ENCODE measurements around the gene NYAP2. TPM values are rescaled to one million over a fixed set of nuclear protein-coding genes. Genes with fewer than 3 reads are reported as not detected.

NYAP2 gene
- total RNA-seq, 6 experiments from 2014 or later: not detected

DNA sequence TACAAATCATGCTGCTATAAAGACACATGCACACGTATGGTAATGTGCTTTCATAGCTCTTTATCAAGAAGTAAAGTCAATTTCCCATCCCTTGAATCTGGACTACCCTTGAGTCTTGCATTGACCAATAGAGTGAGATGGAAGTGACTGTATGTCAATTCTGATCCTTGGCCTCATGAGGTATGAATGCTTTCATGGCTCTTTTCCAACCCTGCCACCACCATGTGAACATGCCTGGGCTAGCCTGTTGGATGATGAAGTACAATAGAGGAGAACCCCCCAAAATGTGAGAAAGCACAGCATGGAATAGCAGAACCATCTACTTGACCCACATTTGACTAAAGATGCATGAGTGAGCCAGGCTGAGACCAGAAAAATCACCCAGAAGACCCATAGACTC is 237.0 kb downstream of the NYAP2 start:
- H3K9me3 Mint-ChIP-seq: no peaks in the 10 kb centered on the region
- peaks cover 12% of the 10 kb centered on the region for H3K4me1 Mint-ChIP-seq (ENCODE audit: low read depth)
- no peak for DNase-seq
- H3K4me3 Mint-ChIP-seq: no peak overlapping the region
- no peak overlapping the region for H3K27ac Mint-ChIP-seq
- peaks cover 7% of the 10 kb centered on the region for H3K27me3 Mint-ChIP-seq (ENCODE audit: insufficient read depth)
- no peak for TF ChIP-seq CTCF (IDR thresholded peaks at IDR 0.05)
- H3K36me3 Mint-ChIP-seq (ENCODE audit: low read depth): no peaks in the 10 kb centered on the region

GRCh38 chr2:225637259-225637658 is 237.7 kb downstream of the NYAP2 start:
- H3K4me3 Mint-ChIP-seq: peak overlapping the region; percentile 56
- H3K4me1 Mint-ChIP-seq (ENCODE audit: low read depth): peaks cover 12% of the 10 kb centered on the region
- H3K27ac Mint-ChIP-seq: no peak overlapping the region
- DNase-seq: no peak
- H3K27me3 Mint-ChIP-seq (ENCODE audit: insufficient read depth): peaks cover 7% of the 10 kb centered on the region; the same call in 1 of the 2 replicates
- no peaks in the 10 kb centered on the region for H3K9me3 Mint-ChIP-seq
- H3K36me3 Mint-ChIP-seq (ENCODE audit: low read depth): no peaks in the 10 kb centered on the region
- no peak for TF ChIP-seq CTCF (IDR thresholded peaks at IDR 0.05)

- Mint-ChIP-seq H3K9me3 (no peaks in the 10 kb centered on the region; the same call in 1 of the 2 replicates), H3K27ac (no peak overlapping the region), H3K4me1 (ENCODE audit: low read depth) (peaks cover 12% of the 10 kb centered on the region), H3K4me3 (no peak overlapping the region), H3K36me3 (ENCODE audit: low read depth) (no peaks in the 10 kb centered on the region), H3K27me3 (ENCODE audit: insufficient read depth) (peaks cover 8% of the 10 kb centered on the region)
- TF ChIP-seq CTCF (IDR thresholded peaks at IDR 0.05): no peak
- no peak for DNase-seq
Observed at GRCh38 chr2:225640550-225640949, 241.0 kb downstream of the NYAP2 start.

DNA sequence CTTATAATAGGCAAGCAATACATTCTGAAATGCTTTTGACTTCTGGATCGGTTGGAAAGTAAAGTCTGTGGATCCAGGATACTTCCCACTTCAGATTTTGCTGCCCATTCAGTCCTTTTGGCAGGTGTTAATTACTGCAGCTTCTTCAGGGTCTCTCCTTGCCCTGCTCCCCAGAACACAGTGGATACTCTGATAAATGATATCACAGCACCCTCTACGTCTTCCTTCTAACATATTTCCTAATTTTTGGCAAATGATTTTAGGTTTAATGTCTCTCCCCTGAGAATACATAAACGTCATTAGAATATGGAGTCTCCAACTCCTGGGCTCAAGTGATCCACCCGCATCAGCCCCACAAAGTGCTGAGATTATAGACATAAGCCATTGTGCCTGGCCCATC is 249.8 kb downstream of the NYAP2 start:
- no peaks in the 10 kb centered on the region for H3K4me1 Mint-ChIP-seq (ENCODE audit: low read depth)
- H3K9me3 Mint-ChIP-seq: no peaks in the 10 kb centered on the region; the same call in 1 of the 2 replicates
- no peak for TF ChIP-seq CTCF (IDR thresholded peaks at IDR 0.05)

GRCh38 chr2:225650041-225650440 is 250.5 kb downstream of the NYAP2 start:
- H3K4me3 Mint-ChIP-seq: no peak overlapping the region
- TF ChIP-seq CTCF (IDR thresholded peaks at IDR 0.05): no peak
- no peaks in the 10 kb centered on the region; the same call in 1 of the 2 replicates for H3K9me3 Mint-ChIP-seq
- no peaks in the 10 kb centered on the region for H3K4me1 Mint-ChIP-seq (ENCODE audit: low read depth)
- no peak for DNase-seq
- peaks cover 8% of the 10 kb centered on the region for H3K27me3 Mint-ChIP-seq (ENCODE audit: insufficient read depth)
- H3K27ac Mint-ChIP-seq: no peak overlapping the region
- no peaks in the 10 kb centered on the region for H3K36me3 Mint-ChIP-seq (ENCODE audit: low read depth)

More for the DNA sequence above, 249.8 kb downstream of the NYAP2 start:
- no peak overlapping the region for H3K27ac Mint-ChIP-seq
- H3K4me3 Mint-ChIP-seq: no peak overlapping the region
- H3K36me3 Mint-ChIP-seq (ENCODE audit: low read depth): no peaks in the 10 kb centered on the region
- no peak for DNase-seq
- H3K27me3 Mint-ChIP-seq (ENCODE audit: insufficient read depth): peaks cover 8% of the 10 kb centered on the region

Data from HFFc6 (cell line).